MCF 10A (cell line): Measurements from ENCODE around the gene ITGA11. TPM values are rescaled to one million over a fixed set of nuclear protein-coding genes. Genes with fewer than 3 reads are reported as not detected.

Experiments
- BruUV-seq: library from RNA; stranded (reverse); fragments of 400-500 nt; replicated peaks from 2 replicates; lab custom pipeline; 2021; lab: Mats Ljungman, UMichigan
- CTCF ChIA-PET: fragments of 300-600 bp; sonication (Branson Sonifier 250); formaldehyde crosslinking; extraction: SDS; loops from one replicate; lab custom pipeline; 2021; ENCODE audit warnings: antibody characterized with exemption, inconsistent platforms; lab: Yijun Ruan, JAX
- POLR2A ChIA-PET: fragments of 300-600, 350-650 bp; sonication (Branson Sonifier 250); formaldehyde crosslinking; extraction: SDS; loops from one replicate; lab custom pipeline; 2020; ENCODE audit warnings: antibody characterized with exemption, inconsistent platforms; lab: Yijun Ruan, JAX
- DNase-seq: peaks from one replicate; pipeline ENCODE4 v3.0.0-alpha.2; 2018; ENCODE audit not compliant: unreplicated experiment
- H3K27ac Mint-ChIP-seq: one replicate; pipeline ENCODE4 v1.8.0; 2022; ENCODE audit warnings: mild to moderate bottlenecking, low read depth, mixed read lengths; ENCODE audit not compliant: unreplicated experiment
- H3K27me3 Mint-ChIP-seq: one replicate; pipeline ENCODE4 v1.8.0; 2022; ENCODE audit warnings: mixed read lengths; ENCODE audit not compliant: insufficient read depth, unreplicated experiment
- H3K36me3 Mint-ChIP-seq: one replicate; pipeline ENCODE4 v1.8.0; 2022; ENCODE audit warnings: mild to moderate bottlenecking, moderate library complexity, mixed read lengths; ENCODE audit not compliant: insufficient read depth, unreplicated experiment
- H3K4me1 Mint-ChIP-seq: one replicate; pipeline ENCODE4 v1.8.0; 2022; ENCODE audit warnings: mixed read lengths; ENCODE audit not compliant: insufficient read depth, unreplicated experiment
- H3K4me3 Mint-ChIP-seq: one replicate; pipeline ENCODE4 v1.8.0; 2022; ENCODE audit warnings: mild to moderate bottlenecking, moderate library complexity, mixed read lengths; ENCODE audit not compliant: unreplicated experiment
- H3K9me3 Mint-ChIP-seq: one replicate; pipeline ENCODE4 v1.8.0; 2022; ENCODE audit warnings: mixed read lengths; ENCODE audit not compliant: unreplicated experiment
- CTCF ChIP-seq: fragments of 200-600 bp; IDR thresholded peaks from one replicate; pipeline ENCODE4 v1.8.0; 2022; ENCODE audit warnings: antibody characterized with exemption, mild to moderate bottlenecking; ENCODE audit not compliant: unreplicated experiment
- intact Hi-C: fragments of 100-400 bp; cut with micrococcal nuclease; formaldehyde crosslinking; loops from 2 replicates; pipeline ENCODE4 v1.14.1; 2022
- total RNA-seq: library from RNA; stranded (reverse); gene quantifications from 2 replicates; pipeline ENCODE4 v1.2.3, GENCODE V29; 2022

Gene ITGA11
- total RNA-seq, 1 experiment from 2014 or later = 0.19 TPM

DNA sequence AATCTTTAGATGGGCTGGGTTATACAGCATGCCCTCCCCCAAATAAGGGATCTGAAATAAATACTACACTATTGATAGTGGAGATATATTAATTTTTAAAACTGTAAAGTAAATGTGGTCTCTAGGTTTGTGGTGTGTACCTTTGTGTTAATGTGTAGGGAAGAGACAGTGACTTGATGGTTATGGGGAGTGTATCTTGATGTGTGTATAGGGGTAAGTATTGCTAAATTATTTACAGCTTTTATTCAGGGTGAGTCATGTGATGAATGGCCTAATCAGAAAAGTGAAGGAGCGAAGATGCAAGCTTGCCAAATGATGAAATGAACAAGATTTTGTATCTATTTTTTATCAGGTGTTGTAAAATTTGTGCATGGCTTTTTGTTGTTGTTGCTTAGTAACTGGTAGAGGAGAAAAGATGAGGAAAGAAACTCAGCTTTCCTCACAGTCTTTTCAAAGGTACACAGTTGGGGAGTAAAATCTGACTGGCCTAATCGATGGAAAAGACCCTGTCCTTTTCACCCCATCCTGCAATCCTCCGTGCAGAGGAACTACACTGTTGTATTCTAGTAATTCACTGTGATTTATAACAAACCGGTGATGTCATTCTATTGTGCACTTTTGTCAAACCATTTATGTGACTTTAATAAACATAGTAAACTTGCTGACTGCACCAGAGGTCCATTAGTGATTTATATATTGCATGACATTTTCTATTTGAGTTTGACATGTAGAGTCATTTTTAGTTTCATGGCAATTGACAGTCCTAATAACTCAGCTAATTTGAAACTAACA lies 136.8 kb downstream of the ITGA11 start:
- no peaks in the 10 kb centered on the region for H3K27me3 Mint-ChIP-seq
- no peaks in the 10 kb centered on the region for H3K9me3 Mint-ChIP-seq
- peaks cover 92% of the 10 kb centered on the region for H3K36me3 Mint-ChIP-seq
- no peak overlapping the region for H3K27ac Mint-ChIP-seq
- no peak for DNase-seq
- H3K4me1 Mint-ChIP-seq = peaks cover 20% of the 10 kb centered on the region
- BruUV-seq = no TSS peak
- CTCF ChIA-PET = interaction anchor here (0.5 to 5.6 kb wide), 6 partner anchors 10 to 382 kb away, joined by 3 to 32 read pairs (median 4); no protein-coding TSS in a partner anchor
- intact Hi-C loops = no loop called here
- POLR2A ChIA-PET = interaction anchor here (0.6 to 15.2 kb wide), 15 partner anchors 10 to 412 kb away, joined by 3 to 415 read pairs (median 4); partner anchors contain the start of gene FEM1B
- no peak for TF ChIP-seq CTCF
- H3K4me3 Mint-ChIP-seq = no peak overlapping the region

GRCh38 chr15:68292967-68293366 lies 139.0 kb downstream of the ITGA11 start:
- intact Hi-C loops = loop anchor here (5.0 kb wide), 1 partner anchor 41 kb away; no protein-coding TSS in a partner anchor
- no peak for DNase-seq
- Mint-ChIP-seq H3K4me3 (no peak overlapping the region), H3K27ac (no peak overlapping the region), H3K9me3 (no peaks in the 10 kb centered on the region), H3K27me3 (no peaks in the 10 kb centered on the region), H3K4me1 (peaks cover 37% of the 10 kb centered on the region), H3K36me3 (peaks cover 94% of the 10 kb centered on the region)
- no peak for TF ChIP-seq CTCF
- ChIA-PET POLR2A (interaction anchor here (0.6 to 15.2 kb wide), 7 partner anchors 8 to 523 kb away, joined by 3 to 415 read pairs (median 4); partner anchors contain the start of gene FEM1B), CTCF (no interaction called here)
- BruUV-seq = no TSS peak

DNA sequence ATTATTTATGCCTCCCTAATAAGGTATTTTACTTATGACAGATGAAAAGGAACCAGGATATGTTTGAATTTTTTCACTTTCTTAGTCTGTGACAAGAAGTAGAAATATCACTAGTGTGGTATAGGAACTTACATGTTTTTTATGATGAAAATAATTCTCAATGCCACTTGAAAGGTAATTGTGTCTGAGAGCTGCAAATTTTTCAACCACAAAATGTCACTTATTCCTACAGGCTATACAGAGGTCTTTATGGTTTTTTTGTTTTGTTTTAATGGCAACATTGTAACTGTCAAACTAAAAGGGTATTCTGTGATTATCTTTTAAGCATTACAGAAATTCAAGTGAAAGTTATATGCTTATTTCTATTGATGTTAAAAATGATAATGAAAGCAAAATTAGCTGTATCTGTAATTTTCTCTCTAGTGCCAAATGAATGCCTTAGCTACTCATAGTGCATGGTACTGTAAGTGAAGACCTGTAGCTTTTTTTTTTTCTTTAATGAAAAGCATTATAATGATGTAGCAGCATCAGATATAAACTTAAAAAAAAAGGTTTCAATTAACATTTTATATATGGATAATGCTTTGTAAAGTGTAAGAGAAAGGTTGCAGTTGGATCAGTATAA lies 139.7 kb downstream of the ITGA11 start:
- no peak for TF ChIP-seq CTCF
- ChIA-PET CTCF (interaction anchor here (1.1 to 4.3 kb wide), 3 partner anchors 13 to 39 kb away, joined by 3 to 26 read pairs (median 9); no protein-coding TSS in a partner anchor), POLR2A (interaction anchor here (0.6 to 15.2 kb wide), 7 partner anchors 9 to 62 kb away, joined by 3 to 415 read pairs (median 4); partner anchors contain the start of genes CLN6 and FEM1B)
- intact Hi-C loops = loop anchor here (5.0 kb wide), 1 partner anchor 40 kb away; no protein-coding TSS in a partner anchor
- no peak overlapping the region for H3K27ac Mint-ChIP-seq
- H3K4me1 Mint-ChIP-seq = peaks cover 38% of the 10 kb centered on the region
- H3K9me3 Mint-ChIP-seq = no peaks in the 10 kb centered on the region
- no peak overlapping the region for H3K4me3 Mint-ChIP-seq
- BruUV-seq = no TSS peak
- H3K27me3 Mint-ChIP-seq = no peaks in the 10 kb centered on the region
- no peak for DNase-seq
- peaks cover 94% of the 10 kb centered on the region for H3K36me3 Mint-ChIP-seq
